SK-N-SH treated with all-trans-retinoic acid at 6 μM for 48 hours (cell line): ENCODE results near the gene RESP18.

Experiments
- ATAC-seq: fragments of 200-7000 bp; cut with Tn5 transposase; 3 replicates; pipeline ENCODE4 v1.9.1; 2020; ENCODE audit warnings: mild to moderate bottlenecking, moderate library complexity
- ARNTL ChIP-seq: fragments of 450-650 bp; formaldehyde crosslinking; IDR thresholded peaks from 2 replicates; pipeline ENCODE4 v1.5.0; 2020; ENCODE audit warnings: low read depth, mild to moderate bottlenecking, moderate library complexity, borderline replicate concordance
- BACH2 ChIP-seq: fragments of 250-450 bp; sonication (Bioruptor Pico); IDR thresholded peaks from 2 replicates; pipeline ENCODE4 v1.9.0; 2021; ENCODE audit warnings: mild to moderate bottlenecking, borderline replicate concordance
- CREB5 ChIP-seq: fragments of 250-450 bp; sonication (Bioruptor Pico); IDR thresholded peaks from 2 replicates; pipeline ENCODE4 v1.5.1; 2020; ENCODE audit warnings: low read depth, mild to moderate bottlenecking, moderate library complexity
- CSDC2 ChIP-seq: fragments of 250-450 bp; sonication (Bioruptor Pico); IDR thresholded peaks from 2 replicates; pipeline ENCODE4 v1.5.0; 2020; ENCODE audit warnings: mild to moderate bottlenecking, moderate library complexity
- ESRRG ChIP-seq: fragments of 250-450 bp; sonication (Bioruptor Pico); IDR thresholded peaks from 2 replicates; pipeline ENCODE4 v1.6.1; 2021; ENCODE audit warnings: mild to moderate bottlenecking
- GLIS3 ChIP-seq: fragments of 250-450 bp; sonication (Bioruptor Pico); IDR thresholded peaks from 2 replicates; pipeline ENCODE4 v1.5.0; 2020; ENCODE audit warnings: mild to moderate bottlenecking, moderate library complexity
- ISL1 ChIP-seq: fragments of 250-450 bp; sonication (Bioruptor Pico); IDR thresholded peaks from 2 replicates; pipeline ENCODE4 v2.1.2; 2022; ENCODE audit warnings: mild to moderate bottlenecking, moderate library complexity
- OSR1 ChIP-seq: fragments of 250-450 bp; sonication (Bioruptor Pico); IDR thresholded peaks from 2 replicates; pipeline ENCODE4 v1.8.0; 2022; ENCODE audit warnings: moderate library complexity, mild to moderate bottlenecking, inconsistent platforms
- PATZ1 ChIP-seq: fragments of 250-450 bp; sonication (Bioruptor Pico); IDR thresholded peaks from 2 replicates; pipeline ENCODE4 v1.8.0; 2020; ENCODE audit warnings: mild to moderate bottlenecking, moderate library complexity, borderline replicate concordance
- POU6F1 ChIP-seq: fragments of 250-450 bp; sonication (Bioruptor Pico); IDR thresholded peaks from 2 replicates; pipeline ENCODE4 v1.8.0; 2021; ENCODE audit warnings: low read depth, mild to moderate bottlenecking, moderate library complexity, borderline replicate concordance
- PPARA ChIP-seq: fragments of 250-450 bp; sonication (Bioruptor Pico); IDR thresholded peaks from 2 replicates; pipeline ENCODE4 v1.5.0; 2020; ENCODE audit warnings: mild to moderate bottlenecking, borderline replicate concordance
- RARB ChIP-seq: fragments of 250-450 bp; sonication (Bioruptor Pico); IDR thresholded peaks from 2 replicates; pipeline ENCODE4 v1.8.0; 2021; ENCODE audit warnings: mild to moderate bottlenecking, moderate library complexity
- SNAI2 ChIP-seq: fragments of 250-450 bp; sonication (Bioruptor Pico); IDR thresholded peaks from 2 replicates; pipeline ENCODE4 v1.5.0; 2020; ENCODE audit warnings: mild to moderate bottlenecking, moderate library complexity
- TCF4 ChIP-seq: fragments of 250-450 bp; sonication (Bioruptor Pico); IDR thresholded peaks from 2 replicates; pipeline ENCODE4 v1.8.0; 2021; ENCODE audit warnings: mild to moderate bottlenecking, moderate library complexity, borderline replicate concordance
- TSHZ2 ChIP-seq: fragments of 250-450 bp; sonication (Bioruptor Pico); IDR thresholded peaks from 2 replicates; pipeline ENCODE4 v1.5.0; 2020; ENCODE audit warnings: mild to moderate bottlenecking, moderate library complexity
- ZC3H10 ChIP-seq: fragments of 250-450 bp; sonication (Bioruptor Pico); IDR thresholded peaks from 2 replicates; pipeline ENCODE4 v1.5.1; 2021; ENCODE audit warnings: mild to moderate bottlenecking, moderate library complexity
- ZFP3 ChIP-seq: fragments of 250-450 bp; sonication (Bioruptor Pico); IDR thresholded peaks from 2 replicates; pipeline ENCODE4 v1.5.0; 2020; ENCODE audit warnings: mild to moderate bottlenecking, moderate library complexity
- ZFP30 ChIP-seq: fragments of 450-650 bp; formaldehyde crosslinking; IDR thresholded peaks from 2 replicates; pipeline ENCODE4 v1.5.0; 2022; ENCODE audit warnings: mild to moderate bottlenecking, moderate library complexity
- ZNF565 ChIP-seq: fragments of 450-650 bp; formaldehyde crosslinking; conservative IDR thresholded peaks from 2 replicates; pipeline ENCODE4 v1.5.0; 2020; ENCODE audit warnings: low read depth, mild to moderate bottlenecking, moderate library complexity
- ZNF70 ChIP-seq: fragments of 450-650 bp; formaldehyde crosslinking; IDR thresholded peaks from 2 replicates; pipeline ENCODE4 v1.5.0; 2020; ENCODE audit warnings: mild to moderate bottlenecking, moderate library complexity
- ZNF8 ChIP-seq: fragments of 450-650 bp; formaldehyde crosslinking; IDR thresholded peaks from 2 replicates; pipeline ENCODE4 v1.5.0; 2020; ENCODE audit warnings: mild to moderate bottlenecking, moderate library complexity

The RESP18 gene

GRCh38 chr2:219358170-219359075 lies 25.9 kb upstream of the RESP18 start:
- TF ChIP-seq ZNF70 (CRISPR knock-in tag), result no peak
- no peak for TF ChIP-seq ZFP30 (CRISPR knock-in tag)
- no peak for TF ChIP-seq ZNF8
- no peak for TF ChIP-seq GLIS3
- no peak for TF ChIP-seq TSHZ2
- TF ChIP-seq OSR1 (CRISPR knock-in tag), result no peak
- no peak for TF ChIP-seq POU6F1 (CRISPR knock-in tag)
- TF ChIP-seq PATZ1 (CRISPR knock-in tag), result no peak
- TF ChIP-seq PPARA (CRISPR knock-in tag), result no peak
- TF ChIP-seq ISL1, result no peak
- TF ChIP-seq SNAI2 (CRISPR knock-in tag), result no peak
- TF ChIP-seq ZC3H10, result no peak
- TF ChIP-seq ESRRG (CRISPR knock-in tag), result no peak
- no peak for TF ChIP-seq ZFP3
- TF ChIP-seq BACH2 (CRISPR knock-in tag), result no peak
- TF ChIP-seq CREB5 (CRISPR knock-in tag), result no peak
- TF ChIP-seq CSDC2 (CRISPR knock-in tag), result no peak
- no peak for TF ChIP-seq TCF4 (CRISPR knock-in tag)
- ATAC-seq, result peak; percentile 39

GRCh38 chr2:219356834-219357233 lies 24.3 kb upstream of the RESP18 start:
- ATAC-seq, result no peak
- TF ChIP-seq TSHZ2 (no peak), ZC3H10 (no peak)

GRCh38 chr2:219354582-219354981 lies 22.0 kb upstream of the RESP18 start:
- no peak for ATAC-seq
- TF ChIP-seq OSR1 (CRISPR knock-in tag), result no peak
- no peak for TF ChIP-seq ISL1
- no peak for TF ChIP-seq PATZ1 (CRISPR knock-in tag)
- no peak for TF ChIP-seq ARNTL (CRISPR knock-in tag)
- no peak for TF ChIP-seq SNAI2 (CRISPR knock-in tag)
- no peak for TF ChIP-seq GLIS3
- TF ChIP-seq PPARA (CRISPR knock-in tag), result no peak
- TF ChIP-seq RARB, result no peak
- no peak for TF ChIP-seq ZNF565 (CRISPR knock-in tag)
- TF ChIP-seq CSDC2 (CRISPR knock-in tag), result no peak
- no peak for TF ChIP-seq TSHZ2
- no peak for TF ChIP-seq ZC3H10
- no peak for TF ChIP-seq ZNF70 (CRISPR knock-in tag)
